ENCODE data around the gene IL12RB1.
A peak's percentile ranks its signal among the peaks of the same experiment; 100 is the strongest.
"Not testable (repeated sequence)": the region's sequence is repeated elsewhere in the genome, so short reads cannot be mapped to it uniquely, and the experiment has no call there.

Gene IL12RB1

GRCh38 chr19:18089726-18090125 is 3.0 kb upstream of the IL12RB1 start:
- no peak for DNase-seq (ENCODE audit: low spot score)
- TF ChIP-seq, protein P1, sequence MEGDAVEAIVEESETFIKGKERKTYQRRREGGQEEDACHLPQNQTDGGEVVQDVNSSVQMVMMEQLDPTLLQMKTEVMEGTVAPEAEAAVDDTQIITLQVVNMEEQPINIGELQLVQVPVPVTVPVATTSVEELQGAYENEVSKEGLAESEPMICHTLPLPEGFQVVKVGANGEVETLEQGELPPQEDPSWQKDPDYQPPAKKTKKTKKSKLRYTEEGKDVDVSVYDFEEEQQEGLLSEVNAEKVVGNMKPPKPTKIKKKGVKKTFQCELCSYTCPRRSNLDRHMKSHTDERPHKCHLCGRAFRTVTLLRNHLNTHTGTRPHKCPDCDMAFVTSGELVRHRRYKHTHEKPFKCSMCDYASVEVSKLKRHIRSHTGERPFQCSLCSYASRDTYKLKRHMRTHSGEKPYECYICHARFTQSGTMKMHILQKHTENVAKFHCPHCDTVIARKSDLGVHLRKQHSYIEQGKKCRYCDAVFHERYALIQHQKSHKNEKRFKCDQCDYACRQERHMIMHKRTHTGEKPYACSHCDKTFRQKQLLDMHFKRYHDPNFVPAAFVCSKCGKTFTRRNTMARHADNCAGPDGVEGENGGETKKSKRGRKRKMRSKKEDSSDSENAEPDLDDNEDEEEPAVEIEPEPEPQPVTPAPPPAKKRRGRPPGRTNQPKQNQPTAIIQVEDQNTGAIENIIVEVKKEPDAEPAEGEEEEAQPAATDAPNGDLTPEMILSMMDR (IDR thresholded peaks at IDR 0.05) = no peak
- peak overlapping the region in 1 of 2 donors; percentile 57 for H3K27ac ChIP-seq
- no peak overlapping the region for H3K4me3 ChIP-seq

- H3K4me3 ChIP-seq; DNase-seq (ENCODE audit: low spot score): not testable (repeated sequence)
- peak overlapping the region in 1 of 2 donors; percentile 48 for H3K27ac ChIP-seq
Observed at GRCh38 chr19:18089096-18089541, 2.4 kb upstream of the IL12RB1 start.

DNA sequence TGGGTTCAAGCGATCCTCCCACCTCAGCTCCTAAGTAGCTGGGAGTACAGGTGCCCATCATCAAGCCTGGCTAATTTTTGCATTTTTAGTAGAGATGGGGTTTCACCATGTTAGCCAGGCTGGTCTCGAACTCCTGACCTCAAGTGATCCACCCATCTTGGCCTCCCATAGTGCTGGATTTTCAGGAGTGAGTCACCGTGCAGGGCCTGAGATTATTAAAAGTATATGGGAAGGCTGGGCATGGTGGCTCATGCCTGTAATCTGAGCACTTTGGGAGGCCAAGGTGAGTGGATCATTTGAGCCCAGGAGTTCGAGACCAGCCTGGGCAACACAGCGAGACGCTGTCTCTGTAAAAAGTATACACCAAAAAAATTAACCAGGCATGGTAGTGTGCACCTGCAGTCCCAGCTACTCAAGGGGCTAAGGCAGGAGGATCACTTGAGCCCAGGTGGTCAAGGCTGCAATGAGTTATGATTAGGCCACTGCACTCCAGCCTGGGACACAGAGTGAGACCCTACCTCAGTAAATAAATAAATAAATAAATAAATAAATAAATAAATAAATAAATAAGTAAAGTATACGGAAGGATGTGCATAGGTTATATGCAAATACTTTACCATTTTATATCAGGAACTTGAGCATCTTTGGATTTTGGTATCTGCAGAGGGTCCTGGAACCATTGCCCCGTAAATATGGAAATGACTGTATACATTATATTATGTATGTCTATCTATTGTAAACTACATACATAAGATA is 854 bp downstream of the IL12RB1 start:
- H3K27ac ChIP-seq = no peak overlapping the region
- no peak for DNase-seq (ENCODE audit: low spot score)
- no peak overlapping the region for H3K4me3 ChIP-seq
- TF ChIP-seq, protein P1 (IDR thresholded peaks at IDR 0.05) = no peak

GRCh38 chr19:18083929-18084684 is 2.6 kb downstream of the IL12RB1 start:
- no peak overlapping the region for H3K4me3 ChIP-seq
- H3K27ac ChIP-seq = no peak overlapping the region
- DNase-seq (ENCODE audit: low spot score) = no peak
- TF ChIP-seq, protein P1 (IDR thresholded peaks at IDR 0.05) = no peak

- TF ChIP-seq, protein P1 (IDR thresholded peaks at IDR 0.05) = no peak
- H3K27ac ChIP-seq = no peak overlapping the region
- DNase-seq (ENCODE audit: low spot score) = no peak
- H3K4me3 ChIP-seq = no peak overlapping the region
Observed at GRCh38 chr19:18074192-18074591, 12.5 kb downstream of the IL12RB1 start.

GRCh38 chr19:18073197-18073596 is 13.5 kb downstream of the IL12RB1 start:
- no peak for DNase-seq (ENCODE audit: low spot score)
- TF ChIP-seq, protein P1 (IDR thresholded peaks at IDR 0.05) = no peak
- H3K4me3 ChIP-seq = no peak overlapping the region
- H3K27ac ChIP-seq = no peak overlapping the region

DNA sequence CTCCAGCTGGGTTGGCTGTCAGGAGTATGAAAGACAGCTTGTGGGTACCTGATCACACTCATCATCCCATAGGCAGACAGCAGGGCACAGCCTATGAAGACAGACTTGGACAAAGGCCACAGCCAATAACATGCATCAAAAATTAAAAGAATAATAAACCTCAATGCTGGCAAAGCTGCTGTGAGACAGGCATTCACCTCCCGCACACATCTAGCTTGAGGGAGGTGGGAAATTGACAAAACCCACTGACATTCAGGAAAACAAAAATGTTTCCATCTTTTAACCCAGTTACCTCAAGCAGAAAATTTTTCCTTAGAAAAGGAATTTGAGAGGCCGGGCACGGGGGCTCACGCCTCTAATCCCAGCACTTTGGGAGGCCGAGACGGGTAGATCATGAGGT is 14.4 kb downstream of the IL12RB1 start:
- TF ChIP-seq, protein P1 (IDR thresholded peaks at IDR 0.05) = no peak
- Histone ChIP-seq H3K27ac (no peak overlapping the region), H3K4me3 (no peak overlapping the region)
- DNase-seq (ENCODE audit: low spot score) = no peak
